Endothelial cell of umbilical vein (primary cell): Measurements from ENCODE around the gene HTT. TPM values are rescaled to one million over a fixed set of nuclear protein-coding genes. Genes with fewer than 3 reads are reported as not detected.

Experiments used
- BruUV-seq: library from RNA; stranded (reverse); fragments of 400-500 nt; replicated peaks from 2 replicates; lab custom pipeline; 2021; lab: Mats Ljungman, UMichigan
- CTCF ChIA-PET: fragments of 300-600, 350-600 bp; sonication (Branson Sonifier 250); formaldehyde crosslinking; loops from one replicate; lab custom pipeline; 2021; ENCODE audit warnings: antibody characterized with exemption, inconsistent platforms; lab: Charles Lee
- POLR2A ChIA-PET: fragments of 300-600, 350-600 bp; sonication (Branson Sonifier 250); formaldehyde crosslinking; loops from one replicate; lab custom pipeline; 2021; ENCODE audit warnings: antibody characterized with exemption, inconsistent platforms; lab: Charles Lee
- DNase-seq: peaks from one replicate; pipeline ENCODE4 v3.0.0-alpha.2; 2011; ENCODE audit warnings: low read depth, low spot score
- FAIRE-seq: peaks from 2 replicates; lab custom pipeline; 2011; peaks lifted over from hg19 to GRCh38; lab: Jason Lieb, UNC
- H2AFZ ChIP-seq: 2 replicates; pipeline ENCODE4 v1.6.0; 2012; ENCODE audit warnings: low read depth, low read length, control low read depth, inconsistent platforms
- H3K27ac ChIP-seq: 2 replicates; pipeline ENCODE4 v1.5.1; 2011; ENCODE audit warnings: low read depth, mild to moderate bottlenecking, control low read depth, low read length, moderate library complexity; ENCODE audit not compliant: insufficient read depth
- H3K27me3 ChIP-seq, 2 experiments: 2 replicates each; pipeline versions ENCODE4 v1.6.0 to v1.6.1; 2011; ENCODE audit warnings: low read length in 2 of 2, mixed read lengths in 1 of 2; ENCODE audit not compliant: control insufficient read depth in 2 of 2, insufficient read depth in 2 of 2
- H3K36me3 ChIP-seq, 2 experiments: 2 replicates in 1 of 2; 3 replicates in 1 of 2; pipeline ENCODE4 v1.5.1; 2011; ENCODE audit warnings: low read length in 2 of 2, mild to moderate bottlenecking in 1 of 2, moderate library complexity in 1 of 2; ENCODE audit not compliant: control insufficient read depth in 2 of 2, insufficient read depth in 2 of 2; ENCODE audit errors: extremely low read depth in 1 of 2
- H3K4me1 ChIP-seq: 3 replicates; pipeline ENCODE4 v1.5.1; 2011; ENCODE audit warnings: mild to moderate bottlenecking, low read length; ENCODE audit not compliant: control insufficient read depth, insufficient read depth; ENCODE audit errors: extremely low read depth
- H3K4me2 ChIP-seq: 2 replicates; pipeline ENCODE4 v1.6.1; 2011; ENCODE audit warnings: low read length, control low read depth, mixed read lengths; ENCODE audit not compliant: insufficient read depth
- H3K4me3 ChIP-seq, 3 experiments: fragments of 200-600 bp in 1 of 3; sonication (generic), shearing (Covaris generic) in 1 of 3; replicated peaks in 1 of 3; 2 replicates each; pipeline ENCODE4 v1.5.1; 2011 to 2016; ENCODE audit warnings: control low read depth in 3 of 3, low read length in 3 of 3, mild to moderate bottlenecking in 2 of 3, inconsistent platforms in 1 of 3, low read depth in 1 of 3, moderate library complexity in 1 of 3; ENCODE audit not compliant: insufficient read depth in 1 of 3
- H3K79me2 ChIP-seq: 2 replicates; pipeline ENCODE4 v1.6.0; 2012; ENCODE audit warnings: low read length, inconsistent platforms; ENCODE audit not compliant: control insufficient read depth, insufficient read depth
- H3K9ac ChIP-seq: replicated peaks from 2 replicates; pipeline ENCODE3; 2011; ENCODE audit warnings: low read length, control low read depth; ENCODE audit not compliant: insufficient read depth; ENCODE audit errors: extremely low read depth
- H3K9me1 ChIP-seq: replicated peaks from 3 replicates; pipeline ENCODE4 v1.6.0; 2011; ENCODE audit warnings: mild to moderate bottlenecking, low read length; ENCODE audit not compliant: control insufficient read depth, insufficient read depth; ENCODE audit errors: extremely low read depth
- H3K9me3 ChIP-seq: replicated peaks from 2 replicates; pipeline ENCODE4 v1.5.1; 2012; ENCODE audit warnings: low read length, inconsistent platforms; ENCODE audit not compliant: control insufficient read depth, insufficient read depth
- H4K20me1 ChIP-seq: replicated peaks from 2 replicates; pipeline ENCODE3; 2011; ENCODE audit warnings: mild to moderate bottlenecking, low read length; ENCODE audit not compliant: control insufficient read depth, insufficient read depth; ENCODE audit errors: extremely low read depth
- CTCF ChIP-seq, 2 donors: IDR thresholded peaks; 1 replicate in 1 of 2; 2 replicates in 1 of 2; pipeline ENCODE4 v1.5.1; 2011; ENCODE audit warnings: low read length in 2 of 2, mild to moderate bottlenecking in 2 of 2, moderate library complexity in 2 of 2, control low read depth in 1 of 2, inconsistent platforms in 1 of 2, low read depth in 1 of 2; ENCODE audit not compliant: insufficient read depth in 1 of 2; ENCODE audit errors: extremely low read depth in 1 of 2
- EZH2 ChIP-seq: IDR thresholded peaks from 2 replicates; pipeline ENCODE4 v1.6.1; 2012; ENCODE audit warnings: borderline replicate concordance, low read depth, mild to moderate bottlenecking, moderate library complexity, low read length, inconsistent platforms; ENCODE audit not compliant: severe bottlenecking
- FOS ChIP-seq: IDR thresholded peaks from 2 replicates; pipeline ENCODE4 v1.6.1; 2011; ENCODE audit warnings: mild to moderate bottlenecking, low read length, moderate library complexity, borderline replicate concordance; ENCODE audit not compliant: insufficient read depth
- MAX ChIP-seq: IDR thresholded peaks from 2 replicates; pipeline ENCODE4 v1.6.1; 2011; ENCODE audit not compliant: insufficient read depth, insufficient read length
- MYC ChIP-seq: IDR thresholded peaks from one replicate; pipeline ENCODE4 v1.6.1; 2011; ENCODE audit warnings: mild to moderate bottlenecking, low read depth, low read length
- POLR2A ChIP-seq: IDR thresholded peaks from 2 replicates; pipeline ENCODE4 v1.6.1; 2012; ENCODE audit warnings: low read depth, mild to moderate bottlenecking, control low read depth, low read length
- POLR2AphosphoS5 ChIP-seq: IDR thresholded peaks from 2 replicates; pipeline ENCODE4 v1.6.1; 2012; ENCODE audit warnings: low read depth, mild to moderate bottlenecking, control low read depth, low read length, moderate library complexity; ENCODE audit not compliant: insufficient read depth
- dilution Hi-C: fragments of 300-500 bp; cut with MboI; formaldehyde crosslinking; loops from one replicate; pipeline ENCODE4 v1.15.0; 2019; ENCODE audit warnings: low sequenced_read_pairs; ENCODE audit not compliant: extremely low pct_ligation_motif_present
- intact Hi-C: fragments of 100-400 bp; cut with micrococcal nuclease; formaldehyde crosslinking; loops from one replicate; pipeline ENCODE4 v1.10.0; 2022
- polyA plus RNA-seq, 4 experiments: library from polyadenylated mRNA; depleted of rRNA in 3 of 4; stranded (reverse) in 3 of 4; unstranded in 1 of 4; fragments of >200 nt; gene quantifications; 2 replicates each; pipeline versions ENCODE4 v1.2.1 to v1.2.3, GENCODE V29; 2011 to 2012; ENCODE audit warnings: missing spikeins in 1 of 4
- total RNA-seq: library from RNA; stranded (reverse); gene quantifications from 2 replicates; pipeline ENCODE4 v1.2.3, GENCODE V29; 2021

Gene HTT
- total and polyA plus RNA-seq, 2 donors (not counting 3 experiments of a cell fraction or from before 2014, with no cell fraction given): 15.7 to 61.2 TPM

DNA sequence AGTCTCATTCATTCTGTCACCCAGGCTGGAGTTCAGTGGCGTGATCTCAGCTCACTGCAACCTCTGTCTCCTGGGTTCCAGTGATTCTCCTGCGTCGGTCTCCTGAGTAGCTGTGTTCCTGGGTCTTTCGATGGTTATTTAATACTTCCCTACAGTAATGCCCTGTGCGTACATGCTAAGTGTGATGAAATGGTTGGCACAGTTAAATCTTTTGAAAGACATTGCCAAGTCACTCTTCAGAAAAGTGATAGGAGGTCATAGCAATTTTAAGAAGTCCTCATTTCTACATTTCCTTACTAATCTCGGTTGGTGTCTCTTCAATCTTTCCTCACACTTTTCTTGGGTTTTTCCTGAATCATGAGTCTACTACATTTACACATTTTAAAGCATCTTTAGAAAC lies 14.5 kb upstream of the HTT start:
- intact Hi-C loops: no loop called here
- no TSS peak for BruUV-seq
- Histone ChIP-seq H2AFZ (no peak overlapping the region), H3K9me3 (no peaks in the 10 kb centered on the region), H3K9me1 (no peaks in the 10 kb centered on the region), H3K4me2 (no peak overlapping the region), H3K4me1 (no peaks in the 10 kb centered on the region), H3K27me3 (peaks cover 0 to 2% of the 10 kb centered on the region in 2 experiments), H3K79me2 (no peaks in the 10 kb centered on the region), H3K27ac (no peak overlapping the region), H3K4me3 (no peak overlapping the region), H3K36me3 (no peaks in the 10 kb centered on the region), H4K20me1 (no peaks in the 10 kb centered on the region), H3K9ac (no peak overlapping the region)
- DNase-seq: no peak
- ChIA-PET POLR2A (no interaction called here), CTCF (interaction anchor here (0.7 to 2.1 kb wide), 2 partner anchors 13 to 415 kb away, joined by 3 to 6 read pairs; no protein-coding TSS in a partner anchor)
- dilution Hi-C loops: no loop called here
- no peak for FAIRE-seq
- TF ChIP-seq FOS (no peak), POLR2A (no peak), MYC (no peak), CTCF (IDR thresholded peaks at IDR 0.05; ENCODE audit: extremely low read depth in 1 of 2, insufficient read depth in 1 of 2, low read depth in 1 of 2, low read length in 2 of 2) (no peak), MAX (no peak), EZH2 (no peak), POLR2AphosphoS5 (no peak)
